Measurements from ENCODE around the gene ALB.

ALB gene

GRCh38 chr4:73431813-73432168, 27.7 kb downstream of the ALB start:
- no peak for DNase-seq (ENCODE audit: low read depth)

- DNase-seq (ENCODE audit: low read depth), result peak; percentile 37
Measured at GRCh38 chr4:73432169-73433000, 28.3 kb downstream of the ALB start.

- DNase-seq (ENCODE audit: low read depth), result no peak
Measured at GRCh38 chr4:73433140-73433539, 29.1 kb downstream of the ALB start.

- peak; percentile 21 for DNase-seq (ENCODE audit: low read depth)
Measured at GRCh38 chr4:73434311-73434710, 30.2 kb downstream of the ALB start.

- no peak for DNase-seq (ENCODE audit: low read depth)
Measured at GRCh38 chr4:73435984-73436383, 31.9 kb downstream of the ALB start, which contains the start of gene AFP. Gene AFP (plus strand): TSS chr4:73436221. CDS start chr4:73436263, 42 bp downstream.

GRCh38 chr4:73436674-73437557, 32.8 kb downstream of the ALB start:
- DNase-seq (ENCODE audit: low read depth), result no peak

- DNase-seq (ENCODE audit: low read depth), result no peak
Measured at GRCh38 chr4:73437558-73437956, 33.5 kb downstream of the ALB start.

- DNase-seq (ENCODE audit: low read depth), result no peak
Measured at GRCh38 chr4:73438048-73438447, 34.0 kb downstream of the ALB start.

GRCh38 chr4:73438582-73439215, 34.6 kb downstream of the ALB start:
- DNase-seq (ENCODE audit: low read depth), result no peak

GRCh38 chr4:73439445-73439844, 35.4 kb downstream of the ALB start:
- DNase-seq (ENCODE audit: low read depth), result no peak

GRCh38 chr4:73439991-73440390, 35.9 kb downstream of the ALB start:
- no peak for DNase-seq (ENCODE audit: low read depth)

GRCh38 chr4:73440653-73441052, 36.6 kb downstream of the ALB start:
- no peak for DNase-seq (ENCODE audit: low read depth)

- no peak for DNase-seq (ENCODE audit: low read depth)
Measured at GRCh38 chr4:73442275-73442674, 38.2 kb downstream of the ALB start.

- DNase-seq (ENCODE audit: low read depth), result no peak
Measured at GRCh38 chr4:73443224-73443623, 39.1 kb downstream of the ALB start.

- no peak for DNase-seq (ENCODE audit: low read depth)
Measured at GRCh38 chr4:73445383-73446335, 41.6 kb downstream of the ALB start.

GRCh38 chr4:73446336-73446938, 42.4 kb downstream of the ALB start:
- peak; percentile 68 for DNase-seq (ENCODE audit: low read depth)

GRCh38 chr4:73447671-73448070, 43.6 kb downstream of the ALB start:
- DNase-seq (ENCODE audit: low read depth), result peak; percentile 22

- DNase-seq (ENCODE audit: low read depth), result no peak
Measured at GRCh38 chr4:73448448-73449203, 44.5 kb downstream of the ALB start.

- peak; percentile 85 for DNase-seq (ENCODE audit: low read depth)
Measured at GRCh38 chr4:73450398-73451004, 46.4 kb downstream of the ALB start.

- DNase-seq (ENCODE audit: low read depth), result no peak
Measured at GRCh38 chr4:73451404-73451803, 47.3 kb downstream of the ALB start.
